Thoracic aorta (tissue), 2 donors: ENCODE measurements around the gene HSPB7. TPM values are rescaled to one million over a fixed set of nuclear protein-coding genes. Genes with fewer than 3 reads are reported as not detected.

Experiments
- ATAC-seq: fragments of 150-250 bp; one replicate; pipeline ENCODE4 v1.8.0; 2017; ENCODE audit warnings: low read depth; ENCODE audit not compliant: insufficient number of reproducible peaks, low FRiP score
- DNase-seq: peaks from one replicate; pipeline ENCODE4 v3.0.0-alpha.2; 2020; ENCODE audit warnings: low spot score
- H3K27ac ChIP-seq, 2 donors: fragments of 200-600 bp; sonication (generic); 1 replicate in 1 of 2; 2 replicates in 1 of 2; pipeline ENCODE4 v1.5.1; 2016; ENCODE audit warnings: mild to moderate bottlenecking in 2 of 2, moderate library complexity in 2 of 2
- H3K27me3 ChIP-seq: fragments of 200-600 bp; sonication (generic); replicated peaks from 2 replicates; pipeline ENCODE4 v1.6.0; 2016; ENCODE audit warnings: mild to moderate bottlenecking; ENCODE audit not compliant: insufficient read depth
- H3K36me3 ChIP-seq: fragments of 200-600 bp; sonication (generic); one replicate; pipeline ENCODE4 v1.5.1; 2016
- H3K4me1 ChIP-seq, 2 donors: fragments of 200-600 bp; sonication (generic); 1 replicate in 1 of 2; 2 replicates in 1 of 2; pipeline versions ENCODE4 v1.5.1 to v1.6.0; 2016; ENCODE audit warnings: low read depth in 2 of 2, mild to moderate bottlenecking in 1 of 2; ENCODE audit not compliant: control insufficient read depth in 1 of 2
- H3K4me3 ChIP-seq: fragments of 200-600 bp; sonication (generic); 2 replicates; pipeline ENCODE4 v1.5.1; 2016; ENCODE audit warnings: mild to moderate bottlenecking
- H3K9me3 ChIP-seq: fragments of 200-600 bp; sonication (generic); 2 replicates; pipeline ENCODE4 v1.5.1; 2016
- CTCF ChIP-seq: fragments of 200-600 bp; sonication (generic); IDR thresholded peaks from one replicate; pipeline ENCODE4 v1.5.1; 2019; ENCODE audit warnings: antibody characterized with exemption
- total RNA-seq, 2 donors: library from RNA; depleted of rRNA; stranded (reverse); fragments of >200 nt; gene quantifications; one replicate each; pipeline versions ENCODE4 v1.1.0 to v1.2.3, GENCODE V29; 2016

The HSPB7 gene
- 100 to 1,000 TPM; 223 to 430 TPM for total RNA-seq

- peak; percentile 24 for TF ChIP-seq CTCF
- DNase-seq (peak; percentile 65), ATAC-seq (peak; percentile 8)
- peaks cover 40 to 71% of the 10 kb centered on the region in 2 donors for H3K4me1 ChIP-seq
- peak within 1 kb of the TSS; percentile 97 to 100 for H3K27ac ChIP-seq
- H3K9me3 ChIP-seq, result no peaks in the 10 kb centered on the region
- peak within 1 kb of the TSS; percentile 83 for H3K4me3 ChIP-seq
- H3K36me3 ChIP-seq, result peaks cover 8% of the 10 kb centered on the region
- no peaks in the 10 kb centered on the region for H3K27me3 ChIP-seq
Observed at GRCh38 chr1:16017461-16018303, at the start of gene HSPB7. Gene HSPB7 (minus strand): TSS chr1:16018043. CDS start chr1:16017963, 80 bp downstream.

- no peak for ATAC-seq
- no peak for DNase-seq
Observed at GRCh38 chr1:16067127-16067768, 49.4 kb upstream of the HSPB7 start.

GRCh38 chr1:16066245-16066644, 48.4 kb upstream of the HSPB7 start:
- Histone ChIP-seq H3K4me3 (no peak overlapping the region), H3K36me3 (no peaks in the 10 kb centered on the region), H3K27me3 (no peaks in the 10 kb centered on the region), H3K27ac (no peak overlapping the region), H3K4me1 (peaks cover 4 to 23% of the 10 kb centered on the region in 2 donors), H3K9me3 (no peaks in the 10 kb centered on the region)
- DNase-seq (no peak), ATAC-seq (no peak)
- no peak for TF ChIP-seq CTCF

More at GRCh38 chr1:16067127-16067768, 49.4 kb upstream of the HSPB7 start:
- no peak overlapping the region for H3K4me3 ChIP-seq
- no peaks in the 10 kb centered on the region for H3K27me3 ChIP-seq
- H3K36me3 ChIP-seq, result no peaks in the 10 kb centered on the region
- no peak for TF ChIP-seq CTCF
- H3K9me3 ChIP-seq, result no peaks in the 10 kb centered on the region
- H3K27ac ChIP-seq, result no peak overlapping the region
- H3K4me1 ChIP-seq, result peaks cover 4 to 23% of the 10 kb centered on the region in 2 donors

- no peaks in the 10 kb centered on the region for H3K9me3 ChIP-seq
- peaks cover 4 to 23% of the 10 kb centered on the region in 2 donors for H3K4me1 ChIP-seq
- no peaks in the 10 kb centered on the region for H3K27me3 ChIP-seq
- DNase-seq, result no peak
- H3K36me3 ChIP-seq, result no peaks in the 10 kb centered on the region
- no peak overlapping the region for H3K4me3 ChIP-seq
- no peak overlapping the region for H3K27ac ChIP-seq
- TF ChIP-seq CTCF, result no peak
- no peak for ATAC-seq
Observed at GRCh38 chr1:16065269-16065576, 47.4 kb upstream of the HSPB7 start.

GRCh38 chr1:16064536-16065268, 46.9 kb upstream of the HSPB7 start:
- no peak for DNase-seq
- no peak overlapping the region for H3K4me3 ChIP-seq
- H3K27ac ChIP-seq, result no peak overlapping the region
- no peaks in the 10 kb centered on the region for H3K27me3 ChIP-seq
- peaks cover 4 to 23% of the 10 kb centered on the region in 2 donors for H3K4me1 ChIP-seq
- no peak for TF ChIP-seq CTCF
- no peak for ATAC-seq
- H3K9me3 ChIP-seq, result no peaks in the 10 kb centered on the region
- H3K36me3 ChIP-seq, result no peaks in the 10 kb centered on the region
